Mucosa of descending colon (tissue), 3 donors: Measurements from ENCODE around the gene CAPN9. TPM values are rescaled to one million over a fixed set of nuclear protein-coding genes. Genes with fewer than 3 reads are reported as not detected.

Experiments used
- ATAC-seq: fragments of 200-7000 bp; cut with Tn5 transposase; one replicate; pipeline ENCODE4 v1.9.1; 2020; ENCODE audit warnings: mild to moderate bottlenecking, moderate library complexity
- DNase-seq, 3 donors: peaks; one replicate each; pipeline ENCODE4 v3.0.0-alpha.2; 2020
- H3K36me3 ChIP-seq: fragments of 200-600 bp; one replicate; pipeline ENCODE4 v1.8.0; 2021; ENCODE audit warnings: low read depth, mild to moderate bottlenecking
- H3K4me1 ChIP-seq: fragments of 200-600 bp; one replicate; pipeline ENCODE4 v1.8.0; 2021; ENCODE audit warnings: low read depth, mild to moderate bottlenecking
- H3K4me3 ChIP-seq: fragments of 200-600 bp; one replicate; pipeline ENCODE4 v1.8.0; 2021; ENCODE audit warnings: mild to moderate bottlenecking
- H3K9me3 ChIP-seq: fragments of 200-600 bp; one replicate; pipeline ENCODE4 v1.8.0; 2021; ENCODE audit warnings: mild to moderate bottlenecking
- intact Hi-C, 2 donors: fragments of 100-400 bp; cut with DNase I in 1 of 2; cut with micrococcal nuclease in 1 of 2; formaldehyde crosslinking; loops; one replicate each; pipeline versions ENCODE4 v1.11.0 to v1.11.1; 2022; cut with DNase I, micrococcal nuclease
- total RNA-seq, 3 donors: library from RNA; stranded (reverse); fragmentation: NEBNext Ultra II Directional in 2 of 3; extraction: Animal tissue kit (Norgen Biotek cat#: 25700) in 2 of 3; gene quantifications; one replicate each; pipeline versions ENCODE4 v1.2.1 to v1.2.4, GENCODE V29; 2021 to 2023
- TF ChIP-seq, protein P1 (sequence below): fragments of 200-600 bp; IDR thresholded peaks from one replicate; pipeline ENCODE4 v1.8.0; 2022; ENCODE audit warnings: antibody characterized with exemption, mild to moderate bottlenecking
- donor health status: DM: no; HTN: no; CAD: no; lungs with moderate emphysema.
- donor health status: DM: no; HTN: no; CAD: no.
- donor health status: DM: no; HTN: yes; CAD: no.

The CAPN9 gene
- total RNA-seq, 3 donors from 2014 or later: 11.4 to 30.8 (median 28.8) TPM

DNA sequence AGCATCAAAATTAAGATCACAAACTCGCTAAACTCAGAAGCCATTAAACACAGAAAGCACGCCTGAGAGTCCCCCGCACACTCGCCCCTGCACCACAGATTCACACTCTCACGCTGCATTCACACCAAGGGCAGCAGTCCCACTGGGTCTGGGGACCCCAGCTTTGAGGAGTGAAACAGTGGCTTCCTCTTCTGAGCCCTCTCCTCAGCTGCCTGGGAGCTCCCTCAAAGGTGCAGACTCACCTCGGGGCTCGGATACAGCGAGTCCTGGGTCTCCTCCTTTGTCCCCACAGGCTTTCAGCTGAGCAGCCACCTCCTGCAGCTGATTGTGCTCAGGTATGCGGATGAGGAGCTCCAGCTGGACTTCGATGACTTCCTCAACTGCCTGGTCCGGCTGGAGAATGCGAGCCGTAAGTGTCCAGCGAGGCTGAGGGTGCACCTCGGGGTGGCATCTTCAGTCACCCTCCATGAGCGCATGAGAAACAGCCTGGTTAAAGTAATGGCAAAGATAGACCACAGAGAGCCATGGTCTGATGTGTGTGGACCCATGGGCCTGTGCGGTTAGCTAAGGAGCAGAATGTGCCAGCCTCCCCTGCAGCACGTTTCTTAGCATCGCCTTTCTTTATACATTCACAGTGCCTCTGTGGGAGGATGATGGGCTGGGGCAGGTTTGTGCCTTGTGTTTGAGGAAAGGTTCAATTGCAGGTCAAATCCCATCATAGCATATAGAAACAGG, 47.9 kb downstream of the CAPN9 start:
- Histone ChIP-seq H3K9me3 (no peaks in the 10 kb centered on the region), H3K36me3 (no peaks in the 10 kb centered on the region), H3K4me3 (no peak overlapping the region), H3K4me1 (no peaks in the 10 kb centered on the region)
- ATAC-seq: no peak
- no peak for DNase-seq
- intact Hi-C loops: loop anchor here in 1 of 2 donors (5.0 to 10.0 kb wide), 2 partner anchors 122 to 410 kb away; no protein-coding TSS in a partner anchor
- TF ChIP-seq, protein P1, sequence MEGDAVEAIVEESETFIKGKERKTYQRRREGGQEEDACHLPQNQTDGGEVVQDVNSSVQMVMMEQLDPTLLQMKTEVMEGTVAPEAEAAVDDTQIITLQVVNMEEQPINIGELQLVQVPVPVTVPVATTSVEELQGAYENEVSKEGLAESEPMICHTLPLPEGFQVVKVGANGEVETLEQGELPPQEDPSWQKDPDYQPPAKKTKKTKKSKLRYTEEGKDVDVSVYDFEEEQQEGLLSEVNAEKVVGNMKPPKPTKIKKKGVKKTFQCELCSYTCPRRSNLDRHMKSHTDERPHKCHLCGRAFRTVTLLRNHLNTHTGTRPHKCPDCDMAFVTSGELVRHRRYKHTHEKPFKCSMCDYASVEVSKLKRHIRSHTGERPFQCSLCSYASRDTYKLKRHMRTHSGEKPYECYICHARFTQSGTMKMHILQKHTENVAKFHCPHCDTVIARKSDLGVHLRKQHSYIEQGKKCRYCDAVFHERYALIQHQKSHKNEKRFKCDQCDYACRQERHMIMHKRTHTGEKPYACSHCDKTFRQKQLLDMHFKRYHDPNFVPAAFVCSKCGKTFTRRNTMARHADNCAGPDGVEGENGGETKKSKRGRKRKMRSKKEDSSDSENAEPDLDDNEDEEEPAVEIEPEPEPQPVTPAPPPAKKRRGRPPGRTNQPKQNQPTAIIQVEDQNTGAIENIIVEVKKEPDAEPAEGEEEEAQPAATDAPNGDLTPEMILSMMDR: no peak

DNA sequence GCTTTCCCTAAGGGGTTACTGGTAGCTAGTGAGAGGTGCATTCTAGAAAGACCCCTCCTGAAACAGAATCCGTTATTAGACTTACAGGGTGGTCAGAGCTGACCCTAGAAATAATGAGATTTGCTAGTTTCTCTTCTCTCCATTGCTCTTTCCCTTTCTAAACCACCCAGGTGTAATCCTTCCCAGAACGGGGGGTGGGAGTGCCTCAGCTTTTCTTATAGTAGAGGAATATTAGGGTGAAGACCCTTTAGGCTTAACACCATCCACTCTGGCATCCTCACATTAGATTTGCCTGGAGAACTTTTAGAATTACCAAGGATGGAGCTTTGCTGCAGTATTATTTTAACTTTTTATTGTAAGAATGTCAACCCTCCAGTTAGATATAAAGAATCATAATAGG, 49.4 kb downstream of the CAPN9 start:
- ATAC-seq (no peak), DNase-seq (no peak)
- Histone ChIP-seq H3K4me1 (no peaks in the 10 kb centered on the region), H3K36me3 (no peaks in the 10 kb centered on the region), H3K9me3 (no peaks in the 10 kb centered on the region), H3K4me3 (no peak overlapping the region)
- TF ChIP-seq, protein P1: no peak
- intact Hi-C loops: loop anchor here in 1 of 2 donors (5.0 to 10.0 kb wide), 2 partner anchors 121 to 408 kb away; no protein-coding TSS in a partner anchor

DNA sequence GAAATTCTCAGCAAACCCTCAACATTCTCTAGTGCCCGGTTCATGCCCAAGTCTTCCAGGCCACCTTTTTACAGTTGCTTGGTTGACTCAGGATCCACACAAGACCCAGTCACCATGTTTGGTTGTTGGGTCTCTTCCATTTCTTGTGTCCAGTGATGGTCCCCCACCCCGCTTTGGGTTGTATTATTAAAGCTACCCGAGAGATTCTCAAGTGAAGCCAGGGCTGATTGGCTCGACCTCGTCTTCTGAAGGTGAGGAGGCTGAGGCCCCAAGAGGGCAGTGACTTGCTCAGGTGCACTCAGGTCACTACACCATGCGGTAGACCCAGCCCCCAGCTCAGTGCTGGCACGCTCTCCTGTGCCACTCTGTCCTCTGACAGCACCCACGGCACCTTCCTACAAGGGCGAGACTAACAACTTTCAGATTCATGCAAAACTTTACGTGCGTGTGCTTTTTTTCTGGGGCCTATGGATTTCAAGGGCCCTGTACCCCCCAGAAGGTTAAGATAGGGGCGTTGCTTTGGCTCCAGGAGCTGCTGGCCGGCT, 50.3 kb downstream of the CAPN9 start:
- no peak for ATAC-seq
- Histone ChIP-seq H3K36me3 (no peaks in the 10 kb centered on the region), H3K4me3 (no peak overlapping the region), H3K9me3 (no peaks in the 10 kb centered on the region), H3K4me1 (no peaks in the 10 kb centered on the region)
- no peak for DNase-seq
- intact Hi-C loops: loop anchor here in 1 of 2 donors (5.0 to 10.0 kb wide), 2 partner anchors 120 to 407 kb away; no protein-coding TSS in a partner anchor
- TF ChIP-seq, protein P1: no peak

DNA sequence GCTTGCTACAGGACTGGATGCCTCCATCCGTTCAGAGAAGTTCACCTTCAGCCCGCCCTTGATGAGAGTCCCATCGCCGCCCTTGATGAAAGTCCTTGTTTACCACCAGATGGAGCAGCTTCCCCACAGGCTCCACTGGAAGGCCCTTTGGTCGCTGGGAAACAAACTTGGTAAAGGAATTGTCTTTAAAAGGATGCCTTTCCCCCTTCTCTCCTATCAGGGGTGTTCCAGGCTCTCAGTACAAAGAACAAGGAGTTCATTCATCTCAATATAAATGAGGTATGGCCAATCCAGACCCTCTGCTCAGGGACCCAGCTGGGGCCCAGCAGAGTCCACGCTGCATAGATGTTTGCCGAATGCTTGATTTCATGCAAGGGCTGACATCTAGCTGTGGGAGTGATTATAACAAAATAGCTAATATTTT, 50.8 kb downstream of the CAPN9 start:
- ATAC-seq (peak; percentile 70), DNase-seq (peak in 2 of 3 donors; percentile 34 to 44)
- intact Hi-C loops: loop anchor here in 1 of 2 donors (5.0 to 10.0 kb wide), 2 partner anchors 119 to 407 kb away; no protein-coding TSS in a partner anchor
- Histone ChIP-seq H3K36me3 (no peaks in the 10 kb centered on the region), H3K9me3 (no peaks in the 10 kb centered on the region), H3K4me3 (no peak overlapping the region), H3K4me1 (no peaks in the 10 kb centered on the region)
- TF ChIP-seq, protein P1: no peak

DNA sequence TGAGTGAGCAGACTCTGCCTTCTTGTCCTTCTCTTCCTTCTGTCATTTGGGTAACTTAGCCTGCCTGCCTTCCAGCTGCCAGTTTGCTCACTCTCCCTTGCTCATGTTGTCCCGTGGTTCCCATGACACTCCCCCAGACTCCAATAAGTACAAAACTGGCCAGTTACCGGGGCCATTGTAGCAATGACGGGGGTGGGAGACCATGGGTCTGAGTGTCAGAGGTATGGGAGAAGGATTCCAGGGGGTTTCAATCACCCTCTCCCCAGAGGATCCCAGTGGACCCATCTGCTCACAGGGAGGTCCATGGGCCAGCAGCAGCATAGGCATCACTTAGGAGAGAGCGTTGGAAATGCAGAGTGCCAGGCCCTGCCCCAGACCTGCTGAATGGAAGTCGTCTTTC, 51.3 kb downstream of the CAPN9 start:
- no peaks in the 10 kb centered on the region for H3K36me3 ChIP-seq
- no peaks in the 10 kb centered on the region for H3K9me3 ChIP-seq
- no peak for DNase-seq
- intact Hi-C loops: loop anchor here in 1 of 2 donors (5.0 to 10.0 kb wide), 2 partner anchors 119 to 406 kb away; no protein-coding TSS in a partner anchor
- H3K4me3 ChIP-seq: no peak overlapping the region
- ATAC-seq: no peak
- H3K4me1 ChIP-seq: no peaks in the 10 kb centered on the region
- TF ChIP-seq, protein P1: no peak
